ENCODE results near the gene PPHLN1. TPM values are rescaled to one million over a fixed set of nuclear protein-coding genes. Genes with fewer than 3 reads are reported as not detected.

The PPHLN1 gene
- total and polyA plus RNA-seq, 2 of the 8 experiments (the other 6 are each of a cell fraction or from before 2014, with no cell fraction given): 34.3 to 71.6 TPM

DNA sequence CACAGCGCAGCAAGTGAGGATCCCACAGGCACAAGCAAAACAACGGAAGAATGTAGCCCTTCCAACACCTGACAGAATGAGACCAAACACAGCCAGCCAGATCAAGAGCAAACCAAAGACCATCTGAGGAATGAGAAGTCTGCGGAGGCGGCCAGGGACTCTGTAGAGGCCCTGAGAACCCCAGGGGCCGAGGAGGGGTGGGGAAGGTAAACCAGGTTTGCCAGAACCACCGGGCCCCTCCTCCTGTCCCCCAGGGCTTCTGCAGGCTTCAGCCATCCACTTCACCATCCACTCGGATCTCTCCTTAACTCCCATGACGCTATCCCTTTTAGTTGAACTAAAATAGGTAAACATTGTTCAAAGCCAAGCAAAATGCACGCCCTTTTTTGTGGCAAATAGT, 37.4 kb upstream of the PPHLN1 start (continued):
- TF ChIP-seq, protein P1, sequence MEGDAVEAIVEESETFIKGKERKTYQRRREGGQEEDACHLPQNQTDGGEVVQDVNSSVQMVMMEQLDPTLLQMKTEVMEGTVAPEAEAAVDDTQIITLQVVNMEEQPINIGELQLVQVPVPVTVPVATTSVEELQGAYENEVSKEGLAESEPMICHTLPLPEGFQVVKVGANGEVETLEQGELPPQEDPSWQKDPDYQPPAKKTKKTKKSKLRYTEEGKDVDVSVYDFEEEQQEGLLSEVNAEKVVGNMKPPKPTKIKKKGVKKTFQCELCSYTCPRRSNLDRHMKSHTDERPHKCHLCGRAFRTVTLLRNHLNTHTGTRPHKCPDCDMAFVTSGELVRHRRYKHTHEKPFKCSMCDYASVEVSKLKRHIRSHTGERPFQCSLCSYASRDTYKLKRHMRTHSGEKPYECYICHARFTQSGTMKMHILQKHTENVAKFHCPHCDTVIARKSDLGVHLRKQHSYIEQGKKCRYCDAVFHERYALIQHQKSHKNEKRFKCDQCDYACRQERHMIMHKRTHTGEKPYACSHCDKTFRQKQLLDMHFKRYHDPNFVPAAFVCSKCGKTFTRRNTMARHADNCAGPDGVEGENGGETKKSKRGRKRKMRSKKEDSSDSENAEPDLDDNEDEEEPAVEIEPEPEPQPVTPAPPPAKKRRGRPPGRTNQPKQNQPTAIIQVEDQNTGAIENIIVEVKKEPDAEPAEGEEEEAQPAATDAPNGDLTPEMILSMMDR (IDR thresholded peaks at IDR 0.05; ENCODE audit: control extremely low read depth in 1 of 3, insufficient read depth in 1 of 3, low read depth in 1 of 3, low read length in 3 of 3): no peak
- TF ChIP-seq JUN (IDR thresholded peaks at IDR 0.05; ENCODE audit: low read depth, low read length) (no peak), TCF12 (IDR thresholded peaks at IDR 0.05; ENCODE audit: low read depth, low read length) (no peak), MAFK (IDR thresholded peaks at IDR 0.05; ENCODE audit: low read depth, low read length) (no peak), GTF2F1 (IDR thresholded peaks at IDR 0.05; ENCODE audit: borderline replicate concordance, low read depth, low read length) (no peak)

Measured in H1 (cell line).